Stimulated activated CD8-positive, alpha-beta memory T cell treated with anti-CD3 and anti-CD28 coated beads, Interleukin-2, amount 100 ng/mL, for 1 hour (primary cell): ENCODE data around the gene TMEM120B.
"Not testable (repeated sequence)": the region's sequence is repeated elsewhere in the genome, so short reads cannot be mapped to it uniquely, and the experiment has no call there.

Experiments used
- DNase-seq, 2 donors: peaks; one replicate each; pipeline ENCODE4 v3.0.0-alpha.2; 2020; ENCODE audit warnings: low read depth in 2 of 2

The TMEM120B gene

GRCh38 chr12:121712461-121713256 is at the start of gene TMEM120B:
TSS of gene TMEM120B (plus strand) at chr12:121712752. CDS start at chr12:121712896, 144 bp downstream.
- DNase-seq: peak; percentile 67 to 76

GRCh38 chr12:121663610-121663929 is 49.0 kb upstream of the TMEM120B start:
- DNase-seq: no peak

GRCh38 chr12:121666829-121667228 is 45.7 kb upstream of the TMEM120B start:
- not testable (repeated sequence) for DNase-seq

- peak in 1 of 2 donors; percentile 37 for DNase-seq
Measured at GRCh38 chr12:121668750-121669520, 43.6 kb upstream of the TMEM120B start.

- DNase-seq: no peak
Measured at GRCh38 chr12:121669521-121669900, 43.0 kb upstream of the TMEM120B start, which contains the start of gene MORN3. TSS of gene MORN3 (minus strand) at chr12:121669654. CDS start at chr12:121669483, 171 bp downstream.

- DNase-seq: no peak
Measured at GRCh38 chr12:121673013-121673511, 39.5 kb upstream of the TMEM120B start.

GRCh38 chr12:121676190-121676589 is 36.4 kb upstream of the TMEM120B start:
- no peak for DNase-seq

GRCh38 chr12:121678305-121678704 is 34.2 kb upstream of the TMEM120B start:
- DNase-seq: no peak

- DNase-seq: no peak
Measured at GRCh38 chr12:121678716-121679300, 33.7 kb upstream of the TMEM120B start.

GRCh38 chr12:121679661-121680197 is 32.8 kb upstream of the TMEM120B start:
- DNase-seq: not testable (repeated sequence)

GRCh38 chr12:121688966-121689365 is 23.6 kb upstream of the TMEM120B start:
- no peak for DNase-seq

GRCh38 chr12:121689430-121689829 is 23.1 kb upstream of the TMEM120B start:
- DNase-seq: no peak

- DNase-seq: not testable (repeated sequence)
Measured at GRCh38 chr12:121692744-121693143, 19.8 kb upstream of the TMEM120B start.

- DNase-seq: no peak
Measured at GRCh38 chr12:121693155-121693687, 19.3 kb upstream of the TMEM120B start.

- no peak for DNase-seq
Measured at GRCh38 chr12:121697093-121697698, 15.4 kb upstream of the TMEM120B start.

- DNase-seq: not testable (repeated sequence)
Measured at GRCh38 chr12:121697861-121698260, 14.7 kb upstream of the TMEM120B start.

- no peak for DNase-seq
Measured at GRCh38 chr12:121701667-121702277, 10.8 kb upstream of the TMEM120B start.

GRCh38 chr12:121702944-121703343 is 9.6 kb upstream of the TMEM120B start:
- DNase-seq: no peak

GRCh38 chr12:121705514-121705913 is 7.0 kb upstream of the TMEM120B start:
- no peak for DNase-seq

GRCh38 chr12:121708313-121709063 is 4.1 kb upstream of the TMEM120B start:
- no peak for DNase-seq
